Lung (tissue), 12 donors: ENCODE data around the gene PICK1. TPM values are rescaled to one million over a fixed set of nuclear protein-coding genes. Genes with fewer than 3 reads are reported as not detected.

Experiments
- ATAC-seq: fragments of 200-7000 bp; cut with Tn5 transposase; one replicate; pipeline ENCODE4 v1.9.1; 2020; ENCODE audit warnings: moderate number of reproducible peaks; ENCODE audit not compliant: insufficient read depth, low FRiP score
- DNase-seq, 3 donors: peaks; one replicate each; pipeline ENCODE4 v3.0.0-alpha.2; 2013 to 2017
- H3K27ac ChIP-seq, 2 donors: one replicate each; pipeline ENCODE4 v1.5.1; 2013; ENCODE audit warnings: mild to moderate bottlenecking in 2 of 2, moderate library complexity in 2 of 2, control low read depth in 1 of 2, inconsistent platforms in 1 of 2, low read depth in 1 of 2, low read length in 1 of 2
- H3K27me3 ChIP-seq, 3 donors: one replicate each; pipeline ENCODE4 v1.5.1; 2013; ENCODE audit warnings: low read length in 2 of 3; ENCODE audit not compliant: control insufficient read depth in 3 of 3, insufficient read depth in 3 of 3
- H3K36me3 ChIP-seq, 4 donors: one replicate each; pipeline ENCODE4 v1.5.1; 2013; ENCODE audit warnings: low read length in 4 of 4, mild to moderate bottlenecking in 1 of 4, moderate library complexity in 1 of 4; ENCODE audit not compliant: control insufficient read depth in 4 of 4, insufficient read depth in 4 of 4
- H3K4me1 ChIP-seq, 5 donors: one replicate each; pipeline ENCODE4 v1.5.1; 2013; ENCODE audit warnings: low read length in 5 of 5, mild to moderate bottlenecking in 2 of 5, moderate library complexity in 1 of 5; ENCODE audit not compliant: control insufficient read depth in 5 of 5, insufficient read depth in 5 of 5
- H3K4me3 ChIP-seq: one replicate; pipeline ENCODE4 v1.5.1; 2013; ENCODE audit warnings: mild to moderate bottlenecking, control low read depth, moderate library complexity
- H3K9ac ChIP-seq, 2 donors: one replicate each; pipeline ENCODE4 v1.5.1; 2013; ENCODE audit warnings: low read length in 2 of 2, control low read depth in 1 of 2; ENCODE audit not compliant: insufficient read depth in 1 of 2
- H3K9me3 ChIP-seq, 4 donors: one replicate each; pipeline ENCODE4 v1.5.1; 2013; ENCODE audit warnings: low read length in 3 of 4, mild to moderate bottlenecking in 1 of 4, moderate library complexity in 1 of 4; ENCODE audit not compliant: control insufficient read depth in 4 of 4, insufficient read depth in 3 of 4
- CTCF ChIP-seq: IDR thresholded peaks from 2 replicates; pipeline ENCODE4 v1.5.1; 2012; ENCODE audit warnings: mild to moderate bottlenecking; ENCODE audit errors: control extremely low read depth, extremely low read depth
- WGBS, 2 donors: extraction: QIAGEN DNeasy Blood & Tissue Kit; methylation state at CpG; one replicate each; pipeline ENCODE4 v1.1.7; 2013; 5-methylcytosine and 5-hydroxymethylcytosine counted together
- polyA plus RNA-seq, 2 donors: library from polyadenylated mRNA; stranded (reverse); fragments of 200-250 nt; gene quantifications; one replicate each; pipeline ENCODE4 v1.2.1, GENCODE V29; 2013
- total RNA-seq, 2 donors: library from RNA; depleted of rRNA in 1 of 2; stranded (reverse); fragments of >200 nt in 1 of 2; gene quantifications; one replicate each; pipeline ENCODE4 v1.2.1, GENCODE V29; 2014 to 2021
- donor health status: control.
- donor health status: control.
- donor health status: Bipolar disorder and iron deficiency.
- donor health status: healthy.
- donor health status: DM: yes; HTN: yes; CAD: no.

PICK1 gene
- total and polyA plus RNA-seq, 4 donors: 32.4 to 45.6 (median 37.3) TPM

GRCh38 chr22:38068641-38069371 lies 11.6 kb downstream of the PICK1 start:
- no peaks in the 10 kb centered on the region for H3K9me3 ChIP-seq
- DNase-seq (no peak), ATAC-seq (no peak)
- H3K27me3 ChIP-seq: no peaks in the 10 kb centered on the region
- peaks cover 0 to 65% (median 17%) of the 10 kb centered on the region in 4 donors for H3K36me3 ChIP-seq
- no peaks in the 10 kb centered on the region for H3K4me1 ChIP-seq
- H3K9ac ChIP-seq: no peak overlapping the region
- peak overlapping the region in 1 of 2 donors; percentile 70 for H3K27ac ChIP-seq
- WGBS, 2 donors: 94 to 95% methylated on average over 12 to 13 of the region's 13 CpGs
- no peak overlapping the region for H3K4me3 ChIP-seq
- TF ChIP-seq CTCF: no peak

- no peak overlapping the region for H3K4me3 ChIP-seq
- no peaks in the 10 kb centered on the region for H3K27me3 ChIP-seq
- H3K36me3 ChIP-seq: peaks cover 0 to 71% (median 16%) of the 10 kb centered on the region in 4 donors
- WGBS, 2 donors: 79 to 90% methylated on average over 21 of the region's 21 CpGs
- no peaks in the 10 kb centered on the region for H3K9me3 ChIP-seq
- H3K9ac ChIP-seq: no peak overlapping the region
- peak; percentile 11 for ATAC-seq
- H3K4me1 ChIP-seq: no peaks in the 10 kb centered on the region
- TF ChIP-seq CTCF: no peak
- peak overlapping the region; percentile 15 to 70 for H3K27ac ChIP-seq
- peak in 1 of 3 donors; percentile 51 for DNase-seq
These were observed 12.4 kb downstream of the PICK1 start for GRCh38 chr22:38069372-38070249.

- H3K9ac ChIP-seq: no peak overlapping the region
- no peaks in the 10 kb centered on the region for H3K27me3 ChIP-seq
- peak overlapping the region; percentile 15 to 70 for H3K27ac ChIP-seq
- H3K4me3 ChIP-seq: no peak overlapping the region
- DNase-seq (no peak), ATAC-seq (no peak)
- 94 to 95% methylated on average over 11 of the region's 11 CpGs for WGBS, 2 donors
- no peaks in the 10 kb centered on the region for H3K9me3 ChIP-seq
- TF ChIP-seq CTCF: no peak
- H3K36me3 ChIP-seq: peaks cover 0 to 72% (median 10%) of the 10 kb centered on the region in 4 donors
- H3K4me1 ChIP-seq: no peaks in the 10 kb centered on the region
These were observed 13.2 kb downstream of the PICK1 start for GRCh38 chr22:38070250-38070921.
